ENCODE measurements around the gene PEX11G.
"Not testable (repeated sequence)": the region's sequence is repeated elsewhere in the genome, so short reads cannot be mapped to it uniquely, and the experiment has no call there.

DNA sequence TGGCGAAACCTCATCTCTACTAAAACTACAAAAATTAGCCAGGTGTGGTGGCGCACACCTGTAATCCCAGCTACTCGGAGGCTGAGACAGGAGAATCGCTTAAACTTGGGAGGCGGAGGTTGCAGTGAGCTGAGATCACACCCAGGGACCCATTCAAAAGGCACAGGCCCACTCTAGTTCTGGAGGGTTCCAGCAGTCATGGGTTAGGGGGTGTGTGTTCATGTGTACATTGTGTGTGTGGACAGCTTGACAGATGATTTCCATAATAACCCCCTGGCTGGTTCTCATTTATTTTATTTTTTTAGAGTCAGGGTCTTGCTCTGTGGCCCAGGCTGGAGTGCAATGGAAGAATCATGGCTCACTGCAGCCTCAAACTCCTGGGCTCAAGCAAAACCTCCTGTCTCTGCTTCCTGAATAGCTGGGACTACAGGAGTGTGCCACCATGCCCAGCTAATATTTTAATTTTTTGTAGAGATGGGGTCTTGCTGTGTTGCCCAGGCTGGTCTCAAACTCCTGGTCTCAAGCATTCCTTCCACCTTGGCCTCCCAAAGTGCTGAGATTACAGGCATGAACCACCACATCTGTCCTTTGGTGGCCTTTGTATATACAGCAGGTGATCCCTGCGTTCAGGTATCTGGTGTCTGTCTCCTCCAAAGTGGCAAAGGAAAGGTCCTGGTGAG, 39.3 kb downstream of the PEX11G start:
- TF ChIP-seq CTCF (IDR thresholded peaks at IDR 0.05); CHD4 (IDR thresholded peaks at IDR 0.05; ENCODE audit: borderline replicate concordance); ZFP36 (IDR thresholded peaks at IDR 0.05; ENCODE audit: borderline replicate concordance, partially characterized antibody); MAFK (IDR thresholded peaks at IDR 0.05; ENCODE audit: partially characterized antibody); PHF8 (IDR thresholded peaks at IDR 0.05; ENCODE audit: borderline replicate concordance, low read depth); RCOR1 (IDR thresholded peaks at IDR 0.05; ENCODE audit: low read depth, low read length); SREBF2 (IDR thresholded peaks at IDR 0.05): not testable (repeated sequence)
- TF ChIP-seq, protein P1, sequence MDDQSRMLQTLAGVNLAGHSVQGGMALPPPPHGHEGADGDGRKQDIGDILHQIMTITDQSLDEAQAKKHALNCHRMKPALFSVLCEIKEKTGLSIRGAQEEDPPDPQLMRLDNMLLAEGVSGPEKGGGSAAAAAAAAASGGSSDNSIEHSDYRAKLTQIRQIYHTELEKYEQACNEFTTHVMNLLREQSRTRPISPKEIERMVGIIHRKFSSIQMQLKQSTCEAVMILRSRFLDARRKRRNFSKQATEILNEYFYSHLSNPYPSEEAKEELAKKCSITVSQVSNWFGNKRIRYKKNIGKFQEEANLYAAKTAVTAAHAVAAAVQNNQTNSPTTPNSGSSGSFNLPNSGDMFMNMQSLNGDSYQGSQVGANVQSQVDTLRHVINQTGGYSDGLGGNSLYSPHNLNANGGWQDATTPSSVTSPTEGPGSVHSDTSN (IDR thresholded peaks at IDR 0.05), result not testable (repeated sequence)
